Suppressor macrophage treated with lipopolysaccharide for 1 hour (primary cell): Measurements from ENCODE around the gene MYO6.

Source experiments
- DNase-seq, 3 donors: peaks; one replicate each; pipeline ENCODE4 v3.0.0-alpha.2; 2020 to 2022

MYO6 gene

GRCh38 chr6:75968143-75968542 is 219.1 kb downstream of the MYO6 start:
- no peak for DNase-seq
